Measurements from ENCODE around the gene ENTREP1.

DNA sequence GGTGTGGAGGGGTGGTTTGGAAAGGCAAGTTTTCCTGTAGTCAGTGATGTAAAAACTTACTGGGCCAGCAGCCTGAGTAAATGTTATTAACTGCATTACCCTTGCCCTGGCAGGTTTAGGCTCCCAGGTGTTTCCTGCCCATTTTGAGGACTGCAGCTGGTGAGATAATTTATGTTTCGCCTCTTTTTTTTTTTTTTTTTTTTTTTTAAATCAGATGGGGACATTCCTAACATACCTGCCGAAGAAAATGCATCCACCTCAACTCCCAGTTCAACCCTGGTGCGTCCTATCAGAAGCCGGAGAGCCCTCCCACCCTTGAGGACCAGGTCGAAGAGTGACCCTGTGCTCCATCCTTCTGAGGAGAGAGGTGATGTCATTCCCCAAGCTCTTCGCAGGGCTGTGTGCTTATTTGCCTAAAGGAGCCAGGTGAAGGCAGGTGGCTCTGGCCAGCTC is 60.6 kb downstream of the ENTREP1 start:
- no peak for TF ChIP-seq CTCF (conservative IDR thresholded peaks at IDR 0.05)
- no peak for TF ChIP-seq EZH2 (IDR thresholded peaks at IDR 0.05; ENCODE audit: low read depth)
